Keratinocyte (primary cell): ENCODE results near the gene PRKN. TPM values are rescaled to one million over a fixed set of nuclear protein-coding genes. Genes with fewer than 3 reads are reported as not detected.

Experiments used
- DNase-seq: peaks from one replicate; pipeline ENCODE4 v3.0.0-alpha.2; 2011; ENCODE audit warnings: low read depth, missing footprints, low spot score
- FAIRE-seq: peaks from 2 replicates; lab custom pipeline; 2011; peaks lifted over from hg19 to GRCh38; lab: Jason Lieb, UNC
- H2AFZ ChIP-seq: 2 replicates; pipeline ENCODE4 v1.6.0; 2012; ENCODE audit warnings: low read length, control low read depth, inconsistent platforms; ENCODE audit not compliant: control insufficient read depth
- H3K27ac ChIP-seq: 2 replicates; pipeline ENCODE4 v1.5.1; 2011; ENCODE audit warnings: low read length; ENCODE audit not compliant: control insufficient read depth, insufficient read depth
- H3K27me3 ChIP-seq: 3 replicates; pipeline ENCODE4 v1.6.0; 2011; ENCODE audit warnings: low read length; ENCODE audit not compliant: control insufficient read depth, insufficient read depth; ENCODE audit errors: extremely low read depth
- H3K36me3 ChIP-seq, 2 experiments: 2 replicates in 1 of 2; 3 replicates in 1 of 2; pipeline ENCODE4 v1.5.1; 2011; ENCODE audit warnings: low read length in 2 of 2, mild to moderate bottlenecking in 1 of 2; ENCODE audit not compliant: control insufficient read depth in 2 of 2, insufficient read depth in 2 of 2; ENCODE audit errors: extremely low read depth in 1 of 2
- H3K4me1 ChIP-seq: 3 replicates; pipeline ENCODE4 v1.5.1; 2011; ENCODE audit warnings: low read length; ENCODE audit not compliant: control insufficient read depth, insufficient read depth; ENCODE audit errors: extremely low read depth
- H3K4me2 ChIP-seq: 3 replicates; pipeline ENCODE4 v1.6.0; 2011; ENCODE audit warnings: low read depth, low read length; ENCODE audit not compliant: control insufficient read depth, insufficient read depth; ENCODE audit errors: extremely low read depth
- H3K4me3 ChIP-seq, 3 experiments: fragments of 200-600 bp in 1 of 3; sonication (generic) in 1 of 3; 2 replicates in 2 of 3; 3 replicates in 1 of 3; pipeline ENCODE4 v1.5.1; 2011 to 2016; ENCODE audit warnings: low read length in 3 of 3, mild to moderate bottlenecking in 3 of 3, control low read depth in 2 of 3, inconsistent platforms in 1 of 3, low read depth in 1 of 3, mixed read lengths in 1 of 3, mixed run types in 1 of 3, moderate library complexity in 1 of 3; ENCODE audit not compliant: control insufficient read depth in 2 of 3, insufficient read depth in 2 of 3; ENCODE audit errors: extremely low read depth in 1 of 3
- H3K79me2 ChIP-seq: 2 replicates; pipeline ENCODE4 v1.6.0; 2012; ENCODE audit warnings: low read length; ENCODE audit not compliant: control insufficient read depth, insufficient read depth
- H3K9ac ChIP-seq: 3 replicates; pipeline ENCODE4 v1.6.0; 2011; ENCODE audit warnings: low read length; ENCODE audit not compliant: control insufficient read depth, insufficient read depth; ENCODE audit errors: extremely low read depth
- H3K9me1 ChIP-seq: 3 replicates; pipeline ENCODE4 v1.6.0; 2011; ENCODE audit warnings: low read length; ENCODE audit not compliant: control insufficient read depth, insufficient read depth; ENCODE audit errors: extremely low read depth
- H3K9me3 ChIP-seq: 2 replicates; pipeline ENCODE4 v1.5.1; 2012; ENCODE audit warnings: low read depth, low read length; ENCODE audit not compliant: control insufficient read depth
- H4K20me1 ChIP-seq: 3 replicates; pipeline ENCODE4 v1.6.0; 2011; ENCODE audit warnings: low read length; ENCODE audit not compliant: control insufficient read depth, insufficient read depth; ENCODE audit errors: extremely low read depth
- CTCF ChIP-seq, 3 experiments: IDR thresholded peaks in 1 of 3; conservative IDR thresholded peaks in 1 of 3; optimal IDR thresholded peaks in 1 of 3; 2 replicates in 2 of 3; 3 replicates in 1 of 3; pipeline versions ENCODE3 to v1.5.1; 2011; ENCODE audit warnings: low read length in 3 of 3, mild to moderate bottlenecking in 3 of 3, moderate library complexity in 2 of 3, control low read depth in 1 of 3, inconsistent platforms in 1 of 3; ENCODE audit not compliant: insufficient read depth in 2 of 3; ENCODE audit errors: extremely low read depth in 1 of 3
- EZH2 ChIP-seq: IDR thresholded peaks from one replicate; pipeline ENCODE4 v1.6.1; 2012; ENCODE audit warnings: inconsistent platforms, mild to moderate bottlenecking, low read length, moderate library complexity
- dilution Hi-C: fragments of 300-500 bp; cut with MboI; formaldehyde crosslinking; loops from one replicate; pipeline ENCODE4 v1.7.0; 2020; ENCODE audit warnings: low sequenced_read_pairs; ENCODE audit not compliant: extremely low pct_ligation_motif_present
- polyA plus RNA-seq, 5 experiments: library from polyadenylated mRNA; depleted of rRNA in 3 of 5; stranded (reverse) in 3 of 5; stranded (forward) in 1 of 5; unstranded in 1 of 5; fragments of >200 nt; gene quantifications; 1 replicate in 1 of 5; 2 replicates in 3 of 5; 3 replicates in 1 of 5; pipeline versions ENCODE4 v1.2.1 to v1.2.3, GENCODE V29; 2011 to 2012; ENCODE audit warnings: missing spikeins in 2 of 5, low read depth in 1 of 5, low replicate concordance in 1 of 5

The PRKN gene
- polyA plus RNA-seq, 1 donor (not counting 4 experiments of a cell fraction or from before 2014, with no cell fraction given) = 0.67 TPM

GRCh38 chr6:162082520-162082919 is 645.0 kb downstream of the PRKN start:
- Histone ChIP-seq H3K36me3 (no peaks in the 10 kb centered on the region), H3K4me2 (no peak overlapping the region), H3K9ac (no peak overlapping the region), H3K27me3 (no peaks in the 10 kb centered on the region), H2AFZ (no peak overlapping the region), H3K9me1 (no peaks in the 10 kb centered on the region), H3K4me3 (no peak overlapping the region), H3K9me3 (no peaks in the 10 kb centered on the region), H4K20me1 (no peaks in the 10 kb centered on the region), H3K27ac (no peak overlapping the region), H3K79me2 (no peaks in the 10 kb centered on the region), H3K4me1 (peaks cover 3% of the 10 kb centered on the region)
- no peak for FAIRE-seq
- TF ChIP-seq EZH2 (no peak), CTCF (optimal IDR thresholded peaks at IDR 0.05 in 1 of 3, IDR thresholded peaks at IDR 0.05 in 1 of 3, conservative IDR thresholded peaks at IDR 0.05 in 1 of 3; ENCODE audit: extremely low read depth in 1 of 3, insufficient read depth in 2 of 3, low read length in 3 of 3) (no peak)
- DNase-seq = no peak
- dilution Hi-C loops = no loop called here

GRCh38 chr6:162078667-162079066 is 648.9 kb downstream of the PRKN start:
- H3K4me3 ChIP-seq = no peak overlapping the region
- no peaks in the 10 kb centered on the region for H3K9me1 ChIP-seq
- no peaks in the 10 kb centered on the region for H3K27me3 ChIP-seq
- TF ChIP-seq CTCF (optimal IDR thresholded peaks at IDR 0.05 in 1 of 3, IDR thresholded peaks at IDR 0.05 in 1 of 3, conservative IDR thresholded peaks at IDR 0.05 in 1 of 3; ENCODE audit: extremely low read depth in 1 of 3, insufficient read depth in 2 of 3, low read length in 3 of 3) = no peak
- no peak for TF ChIP-seq EZH2
- no peak for DNase-seq
- H3K9me3 ChIP-seq = no peaks in the 10 kb centered on the region
- H3K9ac ChIP-seq = no peak overlapping the region
- no peaks in the 10 kb centered on the region for H3K36me3 ChIP-seq
- no peak overlapping the region for H3K27ac ChIP-seq
- no peaks in the 10 kb centered on the region for H4K20me1 ChIP-seq
- peak overlapping the region; percentile 22 for H3K4me2 ChIP-seq
- no peaks in the 10 kb centered on the region for H3K79me2 ChIP-seq
- H3K4me1 ChIP-seq = peaks cover 3% of the 10 kb centered on the region
- H2AFZ ChIP-seq = no peak overlapping the region
- no peak for FAIRE-seq
- dilution Hi-C loops = no loop called here
